K562 (cell line): ENCODE data around the gene TSEN34. TPM values are rescaled to one million over a fixed set of nuclear protein-coding genes. Genes with fewer than 3 reads are reported as not detected.

Experiments used
- CBX3 ChIP-seq, 2 experiments: IDR thresholded peaks; 1 replicate in 1 of 2; 2 replicates in 1 of 2; pipeline ENCODE4 v1.6.1; 2012; ENCODE audit warnings: inconsistent platforms in 2 of 2, low read length in 2 of 2, borderline replicate concordance in 1 of 2, control low read depth in 1 of 2
- ESRRB ChIP-seq: fragments of 250-450 bp; sonication (Bioruptor Pico); IDR thresholded peaks from 2 replicates; pipeline ENCODE4 v1.5.0; 2020; ENCODE audit warnings: mild to moderate bottlenecking, moderate library complexity, borderline replicate concordance
- EWSR1 ChIP-seq: fragments of 450-650 bp; IDR thresholded peaks from 2 replicates; pipeline ENCODE4 v1.6.1; 2018; ENCODE audit warnings: borderline replicate concordance, mild to moderate bottlenecking, low read depth, moderate library complexity; ENCODE audit not compliant: partially characterized antibody
- FOXK1 ChIP-seq: sonication (generic); formaldehyde crosslinking; IDR thresholded peaks from 2 replicates; pipeline ENCODE4 v1.8.0; 2022; ENCODE audit warnings: missing genetic modification reagents, mild to moderate bottlenecking, borderline replicate concordance
- KDM4B ChIP-seq, 2 experiments: fragments of 450-650 bp in 1 of 2; sonication (generic) in 1 of 2; IDR thresholded peaks; 2 replicates each; pipeline ENCODE4 v1.6.1; 2016 to 2017; ENCODE audit warnings: borderline replicate concordance in 2 of 2, antibody characterized with exemption in 1 of 2, low read depth in 1 of 2, mild to moderate bottlenecking in 1 of 2
- KDM5B ChIP-seq: fragments of 200-600 bp; sonication (generic); IDR thresholded peaks from 2 replicates; pipeline ENCODE4 v1.6.1; 2012; ENCODE audit warnings: low read depth, mild to moderate bottlenecking, moderate library complexity, low read length, control low read depth, inconsistent platforms; ENCODE audit not compliant: insufficient replicate concordance
- POU5F1 ChIP-seq: fragments of 150-350 bp; IDR thresholded peaks from 2 replicates; pipeline ENCODE4 v1.6.1; 2014; ENCODE audit warnings: borderline replicate concordance, low read length, low read depth, mild to moderate bottlenecking; ENCODE audit not compliant: partially characterized antibody
- RBM15 ChIP-seq: fragments of 200-400 bp; formaldehyde crosslinking; IDR thresholded peaks from 2 replicates; pipeline ENCODE4 v1.6.1; 2018; ENCODE audit warnings: mild to moderate bottlenecking, low read length, moderate library complexity; ENCODE audit not compliant: insufficient read depth
- SMARCE1 ChIP-seq: fragments of 450-650 bp; IDR thresholded peaks from 2 replicates; pipeline ENCODE4 v1.7.1; 2016; ENCODE audit warnings: mild to moderate bottlenecking
- TBL1XR1 ChIP-seq, 2 experiments: IDR thresholded peaks; 2 replicates each; pipeline ENCODE4 v1.6.1; 2012; ENCODE audit warnings: improper control_type of control experiment in 2 of 2, low read length in 2 of 2, mild to moderate bottlenecking in 1 of 2
- TCF7 ChIP-seq: sonication (generic); IDR thresholded peaks from 2 replicates; pipeline ENCODE4 v1.6.1; 2016; ENCODE audit warnings: antibody characterized with exemption, borderline replicate concordance
- TEAD4 ChIP-seq, 2 experiments: sonication (generic) in 1 of 2; formaldehyde crosslinking in 1 of 2; IDR thresholded peaks; 2 replicates each; pipeline versions ENCODE4 v1.6.1 to v1.8.0; 2012 to 2022; ENCODE audit warnings: borderline replicate concordance in 1 of 2, inconsistent platforms in 1 of 2, low read length in 1 of 2, mild to moderate bottlenecking in 1 of 2, missing genetic modification reagents in 1 of 2
- XRCC3 ChIP-seq: fragments of 450-650 bp; IDR thresholded peaks from 2 replicates; pipeline ENCODE4 v1.6.1; 2017; ENCODE audit warnings: mild to moderate bottlenecking, moderate library complexity
- XRCC4 ChIP-seq: IDR thresholded peaks from one replicate; pipeline ENCODE4 v1.6.1; 2011; ENCODE audit not compliant: insufficient read depth, insufficient read length; ENCODE audit errors: extremely low read depth
- ZNF347 ChIP-seq: fragments of 450-650 bp; formaldehyde crosslinking; IDR thresholded peaks from 2 replicates; pipeline ENCODE4 v1.4.0; 2020; ENCODE audit warnings: low read depth, mild to moderate bottlenecking, moderate library complexity
- ZNF354B ChIP-seq: fragments of 250-450 bp; sonication (Bioruptor Pico); IDR thresholded peaks from 2 replicates; pipeline ENCODE4 v1.4.0; 2020
- ZNF696 ChIP-seq: fragments of 250-450 bp; sonication (Bioruptor Pico); conservative IDR thresholded peaks from 2 replicates; pipeline ENCODE4 v1.4.0; 2020; ENCODE audit warnings: mild to moderate bottlenecking, moderate library complexity
- ZNF778 ChIP-seq: fragments of 450-650 bp; formaldehyde crosslinking; IDR thresholded peaks from 2 replicates; pipeline ENCODE4 v1.4.0; 2020; ENCODE audit warnings: mild to moderate bottlenecking, moderate library complexity
- ZNF780A ChIP-seq: fragments of 250-450 bp; sonication (Bioruptor Pico); IDR thresholded peaks from 2 replicates; pipeline ENCODE4 v1.5.0; 2021; ENCODE audit warnings: mild to moderate bottlenecking
- polyA plus RNA-seq, 8 experiments: library from polyadenylated mRNA; depleted of rRNA in 4 of 8; stranded (reverse) in 5 of 8; unstranded in 3 of 8; fragments of >200 nt; fragmentation: Nextera tagmentation in 2 of 8; fragmentation: Illumina TruSeq in 1 of 8; extraction: Ambion mirVana in 2 of 8; extraction: Trizol in 1 of 8; gene quantifications; 2 replicates each; pipeline versions ENCODE4 v1.2.1 to v1.2.3, GENCODE V29; 2011 to 2014; ENCODE audit warnings: inconsistent platforms in 1 of 8, missing spikeins in 1 of 8
- total RNA-seq, 7 experiments: library from RNA; depleted of rRNA in 6 of 7; stranded (reverse); fragments of >200 nt in 6 of 7; fragmentation: Illumina TruSeq in 2 of 7; extraction: Trizol in 2 of 7; gene quantifications; 2 replicates each; pipeline versions ENCODE4 v1.2.1 to v1.2.3, GENCODE V29; 2011 to 2021; ENCODE audit warnings: low replicate concordance in 1 of 7
- TF ChIP-seq, protein P1 (sequence below), 2 experiments: fragments of 450-650 bp; formaldehyde crosslinking in 1 of 2; IDR thresholded peaks; 2 replicates each; pipeline versions ENCODE4 v1.4.0 to v1.6.1; 2014 to 2020; ENCODE audit warnings: mild to moderate bottlenecking in 2 of 2, borderline replicate concordance in 1 of 2, low read depth in 1 of 2

Gene TSEN34
- total and polyA plus RNA-seq, 9 of the 15 experiments (the other 6 are each of a cell fraction or from before 2014, with no cell fraction given), result 3.1 to 57.6 (median 29.5) TPM

DNA sequence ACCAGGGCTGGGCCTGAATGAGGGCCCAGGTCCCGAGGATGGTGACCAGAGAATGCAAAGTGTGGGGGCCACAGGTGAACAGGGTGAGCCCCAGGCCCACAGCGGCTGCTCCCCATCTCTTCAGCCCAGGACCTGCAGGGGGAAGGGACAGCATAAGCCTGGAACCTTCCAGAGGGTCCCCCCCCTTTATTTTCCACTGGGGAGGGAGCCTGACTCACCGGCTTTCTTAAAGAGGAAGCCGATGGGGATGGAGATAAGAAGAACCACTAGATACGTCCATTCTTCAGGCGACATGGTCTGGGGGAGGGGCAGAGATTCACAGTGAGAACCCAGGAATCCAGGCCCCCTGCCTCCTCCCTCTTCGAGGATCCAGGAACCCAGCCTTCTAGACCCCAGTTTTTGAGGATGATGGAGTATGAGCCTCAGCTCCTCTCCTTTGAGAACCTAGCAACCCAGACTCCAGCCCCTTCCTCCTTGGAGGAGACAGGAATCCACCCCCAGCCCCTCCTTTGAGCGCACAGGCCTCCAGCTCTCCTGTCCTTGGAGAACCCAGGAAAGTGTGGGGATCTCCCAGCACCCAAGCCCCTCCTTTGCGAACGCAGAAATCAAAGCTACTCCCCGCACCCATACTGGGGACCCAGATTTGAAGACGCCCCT lies 2.8 kb upstream of the TSEN34 start (continued):
- TF ChIP-seq KDM4B (IDR thresholded peaks at IDR 0.05; ENCODE audit: borderline replicate concordance in 2 of 2, low read depth in 1 of 2) (peak in 1 of 2 experiments; percentile 63; a peak in 1 of 4 replicates), POU5F1 (no peak), XRCC3 (no peak), ZNF354B (CRISPR knock-in tag) (no peak), SMARCE1 (peak; percentile 94), TBL1XR1 (IDR thresholded peaks at IDR 0.05; ENCODE audit: low read length in 2 of 2) (peak in 1 of 2 experiments; percentile 67; a peak in 1 of 4 replicates), EWSR1 (no peak), ESRRB (no peak), ZNF347 (no peak), RBM15 (no peak), ZNF780A (no peak), FOXK1 (CRISPR knock-in tag) (no peak), XRCC4 (no peak), TEAD4 (IDR thresholded peaks at IDR 0.05; ENCODE audit: low read length) (peak; percentile 59; the same call in 1 of the 2 replicates), TEAD4 (CRISPR knock-in tag; IDR thresholded peaks at IDR 0.05; ENCODE audit: borderline replicate concordance) (no peak), CBX3 (IDR thresholded peaks at IDR 0.05; ENCODE audit: borderline replicate concordance in 1 of 2, low read length in 2 of 2) (no peak), TCF7 (no peak), ZNF778 (CRISPR knock-in tag) (no peak), ZNF696 (CRISPR knock-in tag) (no peak), KDM5B (peak; percentile 37)
- TF ChIP-seq, protein P1, sequence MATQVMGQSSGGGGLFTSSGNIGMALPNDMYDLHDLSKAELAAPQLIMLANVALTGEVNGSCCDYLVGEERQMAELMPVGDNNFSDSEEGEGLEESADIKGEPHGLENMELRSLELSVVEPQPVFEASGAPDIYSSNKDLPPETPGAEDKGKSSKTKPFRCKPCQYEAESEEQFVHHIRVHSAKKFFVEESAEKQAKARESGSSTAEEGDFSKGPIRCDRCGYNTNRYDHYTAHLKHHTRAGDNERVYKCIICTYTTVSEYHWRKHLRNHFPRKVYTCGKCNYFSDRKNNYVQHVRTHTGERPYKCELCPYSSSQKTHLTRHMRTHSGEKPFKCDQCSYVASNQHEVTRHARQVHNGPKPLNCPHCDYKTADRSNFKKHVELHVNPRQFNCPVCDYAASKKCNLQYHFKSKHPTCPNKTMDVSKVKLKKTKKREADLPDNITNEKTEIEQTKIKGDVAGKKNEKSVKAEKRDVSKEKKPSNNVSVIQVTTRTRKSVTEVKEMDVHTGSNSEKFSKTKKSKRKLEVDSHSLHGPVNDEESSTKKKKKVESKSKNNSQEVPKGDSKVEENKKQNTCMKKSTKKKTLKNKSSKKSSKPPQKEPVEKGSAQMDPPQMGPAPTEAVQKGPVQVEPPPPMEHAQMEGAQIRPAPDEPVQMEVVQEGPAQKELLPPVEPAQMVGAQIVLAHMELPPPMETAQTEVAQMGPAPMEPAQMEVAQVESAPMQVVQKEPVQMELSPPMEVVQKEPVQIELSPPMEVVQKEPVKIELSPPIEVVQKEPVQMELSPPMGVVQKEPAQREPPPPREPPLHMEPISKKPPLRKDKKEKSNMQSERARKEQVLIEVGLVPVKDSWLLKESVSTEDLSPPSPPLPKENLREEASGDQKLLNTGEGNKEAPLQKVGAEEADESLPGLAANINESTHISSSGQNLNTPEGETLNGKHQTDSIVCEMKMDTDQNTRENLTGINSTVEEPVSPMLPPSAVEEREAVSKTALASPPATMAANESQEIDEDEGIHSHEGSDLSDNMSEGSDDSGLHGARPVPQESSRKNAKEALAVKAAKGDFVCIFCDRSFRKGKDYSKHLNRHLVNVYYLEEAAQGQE (IDR thresholded peaks at IDR 0.05; ENCODE audit: borderline replicate concordance), result peak; percentile 17; the same call in 1 of the 2 replicates
- TF ChIP-seq, protein P1 (CRISPR knock-in tag; IDR thresholded peaks at IDR 0.05; ENCODE audit: low read depth), result peak; percentile 46; the same call in 1 of the 2 replicates
